WERI-Rb-1 (cell line): Measurements from ENCODE around the gene GPR171.
"Not testable (repeated sequence)": the region's sequence is repeated elsewhere in the genome, so short reads cannot be mapped to it uniquely, and the experiment has no call there.

Source experiments
- DNase-seq: peaks from one replicate; pipeline ENCODE4 v3.0.0-alpha.2; 2020
- H3K27ac ChIP-seq: fragments of 250-450 bp; sonication (Bioruptor Pico); 2 replicates; pipeline ENCODE4 v1.5.1; 2020; ENCODE audit warnings: mild to moderate bottlenecking, moderate library complexity
- H3K27me3 ChIP-seq: fragments of 250-450 bp; sonication (Bioruptor Pico); 2 replicates; pipeline ENCODE4 v1.5.1; 2021; ENCODE audit warnings: mild to moderate bottlenecking, low read depth, moderate library complexity; ENCODE audit not compliant: insufficient read depth, severe bottlenecking
- H3K36me3 ChIP-seq: fragments of 250-450 bp; sonication (Bioruptor Pico); 2 replicates; pipeline ENCODE4 v1.5.1; 2020; ENCODE audit warnings: mild to moderate bottlenecking, moderate library complexity
- H3K4me3 ChIP-seq: 2 replicates; pipeline ENCODE4 v1.5.1; 2011; ENCODE audit warnings: low read depth, mild to moderate bottlenecking, control low read depth, low read length
- H3K9me3 ChIP-seq: fragments of 250-450 bp; sonication (Bioruptor Pico); 2 replicates; pipeline ENCODE4 v1.5.1; 2021; ENCODE audit warnings: mild to moderate bottlenecking, moderate library complexity; ENCODE audit not compliant: severe bottlenecking
- TF ChIP-seq, protein P1 (sequence below): IDR thresholded peaks from 2 replicates; pipeline ENCODE4 v1.5.1; 2011; ENCODE audit warnings: low read depth, mild to moderate bottlenecking, control low read depth, inconsistent platforms, low read length

The GPR171 gene, protein sequence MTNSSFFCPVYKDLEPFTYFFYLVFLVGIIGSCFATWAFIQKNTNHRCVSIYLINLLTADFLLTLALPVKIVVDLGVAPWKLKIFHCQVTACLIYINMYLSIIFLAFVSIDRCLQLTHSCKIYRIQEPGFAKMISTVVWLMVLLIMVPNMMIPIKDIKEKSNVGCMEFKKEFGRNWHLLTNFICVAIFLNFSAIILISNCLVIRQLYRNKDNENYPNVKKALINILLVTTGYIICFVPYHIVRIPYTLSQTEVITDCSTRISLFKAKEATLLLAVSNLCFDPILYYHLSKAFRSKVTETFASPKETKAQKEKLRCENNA

DNA sequence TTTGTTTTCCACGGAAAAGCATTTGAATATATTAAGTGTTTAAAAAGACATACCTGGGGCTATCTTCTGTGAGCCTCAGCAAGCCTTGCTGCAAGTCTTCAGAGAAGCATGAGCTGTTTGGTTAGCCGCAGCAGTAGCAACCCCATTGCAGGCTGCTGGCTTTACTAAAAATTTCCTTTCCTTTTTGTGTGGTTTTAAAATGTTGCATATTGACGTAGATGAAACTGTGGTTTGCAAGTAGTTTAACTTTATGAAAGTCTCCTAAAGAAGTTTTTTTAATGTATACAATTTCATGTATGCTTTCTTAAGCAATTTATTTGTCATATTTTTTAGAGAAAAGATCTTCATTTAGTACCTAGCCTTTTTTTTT lies at the start of gene GPR171:
GPR171 (minus strand) TSS at position 166 of the 370 bp plus-strand sequence. CDS start 3,830 bp downstream, outside the sequence.
- TF ChIP-seq, protein P1, sequence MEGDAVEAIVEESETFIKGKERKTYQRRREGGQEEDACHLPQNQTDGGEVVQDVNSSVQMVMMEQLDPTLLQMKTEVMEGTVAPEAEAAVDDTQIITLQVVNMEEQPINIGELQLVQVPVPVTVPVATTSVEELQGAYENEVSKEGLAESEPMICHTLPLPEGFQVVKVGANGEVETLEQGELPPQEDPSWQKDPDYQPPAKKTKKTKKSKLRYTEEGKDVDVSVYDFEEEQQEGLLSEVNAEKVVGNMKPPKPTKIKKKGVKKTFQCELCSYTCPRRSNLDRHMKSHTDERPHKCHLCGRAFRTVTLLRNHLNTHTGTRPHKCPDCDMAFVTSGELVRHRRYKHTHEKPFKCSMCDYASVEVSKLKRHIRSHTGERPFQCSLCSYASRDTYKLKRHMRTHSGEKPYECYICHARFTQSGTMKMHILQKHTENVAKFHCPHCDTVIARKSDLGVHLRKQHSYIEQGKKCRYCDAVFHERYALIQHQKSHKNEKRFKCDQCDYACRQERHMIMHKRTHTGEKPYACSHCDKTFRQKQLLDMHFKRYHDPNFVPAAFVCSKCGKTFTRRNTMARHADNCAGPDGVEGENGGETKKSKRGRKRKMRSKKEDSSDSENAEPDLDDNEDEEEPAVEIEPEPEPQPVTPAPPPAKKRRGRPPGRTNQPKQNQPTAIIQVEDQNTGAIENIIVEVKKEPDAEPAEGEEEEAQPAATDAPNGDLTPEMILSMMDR: no peak
- no peak for DNase-seq
- Histone ChIP-seq H3K9me3 (no peaks in the 10 kb centered on the region), H3K4me3 (no peak within 1 kb of the TSS), H3K27me3 (no peaks in the 10 kb centered on the region), H3K36me3 (no peaks in the 10 kb centered on the region), H3K27ac (no peak within 1 kb of the TSS)

DNA sequence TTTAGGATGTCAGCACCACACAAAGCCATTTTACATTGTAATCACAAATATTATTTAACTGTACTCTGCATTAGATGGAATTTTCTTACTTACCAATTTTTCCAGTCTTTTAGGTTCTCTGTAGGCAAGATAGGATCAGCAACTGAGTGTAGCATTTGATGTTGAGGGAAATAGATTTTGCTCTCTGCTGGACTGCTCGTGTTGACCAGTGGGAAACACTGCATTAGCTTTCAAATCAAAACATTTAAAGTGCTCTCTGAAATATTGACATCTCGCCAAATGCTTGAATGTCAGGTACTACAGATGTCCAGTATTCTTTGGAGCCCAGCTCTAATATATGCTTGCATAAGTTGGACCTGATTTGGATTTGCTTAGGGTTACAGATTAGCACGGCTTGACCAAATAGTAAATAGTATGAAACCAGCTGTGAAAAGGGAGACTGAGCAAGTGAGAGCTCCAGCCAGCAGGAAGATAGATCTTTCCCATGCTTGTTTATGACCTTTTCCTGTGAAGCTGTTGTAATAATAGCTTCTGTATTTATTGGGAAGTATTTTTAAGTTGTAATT lies 45.8 kb upstream of the GPR171 start:
- TF ChIP-seq, protein P1: no peak

DNA sequence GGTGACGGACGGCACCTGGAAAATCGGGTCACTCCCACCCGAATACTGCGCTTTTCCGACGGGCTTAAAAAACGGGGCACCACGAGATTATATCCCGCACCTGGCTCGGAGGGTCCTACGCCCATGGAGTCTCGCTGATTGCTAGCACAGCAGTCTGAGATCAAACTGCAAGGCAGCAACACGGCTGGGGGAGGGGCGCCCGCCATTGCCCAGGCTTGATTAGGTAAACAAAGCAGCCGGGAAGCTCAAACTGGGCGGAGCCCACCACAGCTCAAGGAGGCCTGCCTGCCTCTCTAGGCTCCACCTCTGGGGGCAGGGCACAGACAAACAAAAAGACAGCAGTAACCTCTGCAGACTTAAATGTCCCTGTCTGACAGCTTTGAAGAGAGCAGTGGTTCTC lies 39.0 kb upstream of the GPR171 start:
- not testable (repeated sequence) for H3K9me3 ChIP-seq, DNase-seq, H3K4me3 ChIP-seq, H3K27ac ChIP-seq, H3K27me3 ChIP-seq, H3K36me3 ChIP-seq

More for the DNA sequence above, 45.8 kb upstream of the GPR171 start:
- Histone ChIP-seq H3K4me3 (no peak overlapping the region), H3K27me3 (no peaks in the 10 kb centered on the region), H3K36me3 (no peaks in the 10 kb centered on the region), H3K27ac (no peak overlapping the region), H3K9me3 (no peaks in the 10 kb centered on the region)
- no peak for DNase-seq

DNA sequence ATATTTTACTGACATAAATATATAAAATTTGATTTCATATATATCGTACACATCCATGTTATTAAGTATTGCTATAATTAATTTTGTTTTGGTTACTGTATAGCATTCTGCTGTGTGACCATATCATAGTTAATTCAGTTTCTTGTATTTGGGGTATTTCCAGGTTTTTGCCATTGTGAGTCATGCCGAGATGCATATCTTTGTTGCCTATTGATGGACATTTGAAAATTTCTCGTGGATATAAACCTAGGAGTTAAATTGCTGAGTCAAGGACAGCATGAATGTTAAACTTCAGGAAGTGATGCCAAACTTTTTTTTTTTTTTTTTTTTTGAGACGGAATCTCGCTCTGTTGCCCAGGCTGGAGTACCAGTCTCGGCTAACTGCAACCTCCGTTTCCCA lies 33.7 kb upstream of the GPR171 start:
- H3K27me3 ChIP-seq: no peaks in the 10 kb centered on the region
- DNase-seq: no peak
- H3K36me3 ChIP-seq: no peaks in the 10 kb centered on the region
- TF ChIP-seq, protein P1: no peak
- H3K27ac ChIP-seq: no peak overlapping the region
- no peaks in the 10 kb centered on the region for H3K9me3 ChIP-seq
- no peak overlapping the region for H3K4me3 ChIP-seq

DNA sequence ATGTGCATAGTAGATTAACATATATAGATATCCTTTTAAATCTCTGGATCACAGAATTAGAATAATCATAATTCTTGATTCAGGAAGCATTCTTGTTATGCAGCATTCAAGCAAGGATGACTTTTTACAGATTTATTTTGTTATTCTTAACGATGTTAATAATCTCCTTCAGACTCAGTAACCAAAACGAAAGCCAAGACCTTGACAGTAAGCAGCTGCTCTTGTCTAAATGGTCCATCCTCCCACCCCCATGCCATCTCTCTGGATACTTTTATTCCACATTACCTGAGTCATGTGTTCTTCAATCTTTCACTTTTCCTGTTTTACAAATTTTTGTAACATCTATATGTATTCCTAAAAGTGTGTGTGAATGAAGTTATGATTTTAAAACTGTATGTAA lies 33.3 kb upstream of the GPR171 start:
- TF ChIP-seq, protein P1: no peak
- H3K27me3 ChIP-seq: no peaks in the 10 kb centered on the region
- no peaks in the 10 kb centered on the region for H3K36me3 ChIP-seq
- no peak for DNase-seq
- no peaks in the 10 kb centered on the region for H3K9me3 ChIP-seq
- H3K27ac ChIP-seq: no peak overlapping the region
- H3K4me3 ChIP-seq: no peak overlapping the region

DNA sequence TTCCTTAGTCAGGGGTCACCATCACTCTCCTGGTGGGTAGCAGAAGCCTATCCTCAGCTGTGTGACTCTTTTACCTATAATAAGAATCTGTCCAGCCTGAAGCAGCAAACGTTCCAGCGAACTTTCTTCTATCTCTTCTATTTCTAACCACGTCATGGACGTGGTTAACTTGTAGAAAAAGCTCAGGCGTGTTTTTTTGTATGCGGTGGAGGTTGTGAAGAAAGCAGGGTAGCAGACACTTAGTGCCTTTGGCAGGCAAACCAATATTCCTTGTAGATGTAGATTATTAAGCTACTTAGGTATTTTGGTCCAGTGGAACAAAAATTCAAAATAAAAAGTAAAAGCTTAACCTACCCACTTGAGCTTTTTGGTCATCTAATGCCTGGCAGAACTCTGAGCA lies 31.8 kb upstream of the GPR171 start:
- no peak overlapping the region for H3K27ac ChIP-seq
- H3K27me3 ChIP-seq: no peaks in the 10 kb centered on the region
- DNase-seq: no peak
- H3K36me3 ChIP-seq: no peaks in the 10 kb centered on the region
- no peaks in the 10 kb centered on the region for H3K9me3 ChIP-seq
- TF ChIP-seq, protein P1: no peak
- no peak overlapping the region for H3K4me3 ChIP-seq
